Activated naive CD8-positive, alpha-beta T cell treated with anti-CD3 and anti-CD28 coated beads for 36 hours (primary cell): ENCODE results near the gene WNT4. TPM values are rescaled to one million over a fixed set of nuclear protein-coding genes. Genes with fewer than 3 reads are reported as not detected.

Experiments
- DNase-seq: peaks from one replicate; pipeline ENCODE4 v3.0.0; 2021
- H3K27ac Mint-ChIP-seq: one replicate; pipeline ENCODE4 v1.8.0; 2022; ENCODE audit warnings: mild to moderate bottlenecking, moderate library complexity, mixed read lengths
- H3K27me3 Mint-ChIP-seq: one replicate; pipeline ENCODE4 v1.8.0; 2022; ENCODE audit warnings: mild to moderate bottlenecking, mixed read lengths
- H3K36me3 Mint-ChIP-seq: one replicate; pipeline ENCODE4 v1.8.0; 2021; ENCODE audit warnings: mild to moderate bottlenecking, mixed read lengths
- H3K4me1 Mint-ChIP-seq: one replicate; pipeline ENCODE4 v1.8.0; 2021; ENCODE audit warnings: mixed read lengths
- H3K4me3 Mint-ChIP-seq: one replicate; pipeline ENCODE4 v1.8.0; 2022; ENCODE audit warnings: mild to moderate bottlenecking, moderate library complexity, mixed read lengths
- H3K9me3 Mint-ChIP-seq: one replicate; pipeline ENCODE4 v1.8.0; 2022; ENCODE audit warnings: mixed read lengths
- total RNA-seq, 2 experiments: library from RNA; stranded (reverse); gene quantifications; one replicate each; pipeline ENCODE4 v1.2.3, GENCODE V29; 2021

Gene WNT4
- total RNA-seq, 2 experiments from 2014 or later: not detected

DNA sequence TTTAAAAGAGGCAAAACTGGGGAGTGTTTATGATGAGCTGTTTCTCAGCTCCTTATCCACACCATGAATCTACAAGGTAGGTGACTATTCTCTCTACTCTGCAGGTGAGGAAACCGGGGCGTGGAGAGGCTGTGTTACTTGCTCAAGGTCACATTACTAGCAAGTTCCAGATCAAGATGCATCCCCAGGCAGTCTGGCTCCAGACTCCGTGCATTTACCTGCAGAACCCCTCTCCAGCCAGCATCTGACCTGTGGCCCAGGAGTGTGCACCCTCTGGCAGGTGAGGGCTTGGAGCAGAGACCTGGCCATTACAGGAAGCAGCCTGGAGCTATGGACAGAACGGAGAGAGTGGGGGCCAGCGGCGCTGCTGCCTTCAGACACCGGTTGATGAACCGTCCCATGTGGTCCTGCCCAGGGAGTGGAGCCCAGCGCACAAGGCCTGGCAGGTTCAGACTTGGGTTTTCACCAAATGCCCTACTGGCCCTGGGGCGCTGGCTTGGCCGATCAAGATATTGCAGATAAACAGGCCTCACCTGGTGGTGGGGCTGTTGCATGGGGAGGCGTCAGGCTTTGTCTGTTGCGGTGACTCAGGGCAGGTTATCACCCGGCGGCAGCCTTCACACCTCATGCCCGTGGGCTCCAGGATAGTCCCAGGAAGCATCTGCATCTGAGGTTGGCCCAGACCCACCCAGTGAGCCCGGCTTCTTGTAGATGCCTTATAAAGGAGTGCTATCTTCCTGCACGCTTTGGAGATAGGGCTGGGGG, 29.2 kb upstream of the WNT4 start:
- Mint-ChIP-seq H3K4me1 (peaks cover 12% of the 10 kb centered on the region), H3K9me3 (no peaks in the 10 kb centered on the region), H3K36me3 (no peaks in the 10 kb centered on the region), H3K27ac (no peak overlapping the region), H3K4me3 (no peak overlapping the region), H3K27me3 (peaks cover 12% of the 10 kb centered on the region)
- no peak for DNase-seq

DNA sequence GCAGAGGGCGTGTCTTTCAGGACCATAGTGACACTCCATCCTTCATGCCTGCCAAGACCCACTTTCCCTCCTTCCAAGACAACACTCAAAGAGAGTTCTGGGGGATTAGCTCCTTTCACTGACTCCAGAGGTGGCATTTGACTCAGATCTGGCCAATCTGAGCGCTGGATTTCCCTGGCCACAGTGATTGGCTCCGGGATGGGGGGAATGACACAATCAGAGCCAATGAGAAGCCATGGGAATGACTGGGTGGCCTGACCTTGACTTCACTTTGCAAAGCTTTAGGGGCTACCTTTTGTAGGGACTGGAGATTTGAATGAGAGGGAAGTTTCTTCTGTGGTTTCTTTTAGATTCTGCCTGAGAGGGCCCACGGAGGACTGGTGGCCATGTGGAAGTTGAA, 26.9 kb upstream of the WNT4 start:
- Mint-ChIP-seq H3K4me3 (no peak overlapping the region), H3K27ac (no peak overlapping the region), H3K9me3 (no peaks in the 10 kb centered on the region), H3K4me1 (no peaks in the 10 kb centered on the region), H3K27me3 (peaks cover 9% of the 10 kb centered on the region), H3K36me3 (no peaks in the 10 kb centered on the region)
- DNase-seq: no peak

GRCh38 chr1:22168412-22168973, 25.6 kb upstream of the WNT4 start:
- Mint-ChIP-seq H3K36me3 (no peaks in the 10 kb centered on the region), H3K27me3 (peaks cover 6% of the 10 kb centered on the region), H3K4me3 (no peak overlapping the region), H3K4me1 (no peaks in the 10 kb centered on the region), H3K27ac (no peak overlapping the region), H3K9me3 (no peaks in the 10 kb centered on the region)
- DNase-seq: no peak

DNA sequence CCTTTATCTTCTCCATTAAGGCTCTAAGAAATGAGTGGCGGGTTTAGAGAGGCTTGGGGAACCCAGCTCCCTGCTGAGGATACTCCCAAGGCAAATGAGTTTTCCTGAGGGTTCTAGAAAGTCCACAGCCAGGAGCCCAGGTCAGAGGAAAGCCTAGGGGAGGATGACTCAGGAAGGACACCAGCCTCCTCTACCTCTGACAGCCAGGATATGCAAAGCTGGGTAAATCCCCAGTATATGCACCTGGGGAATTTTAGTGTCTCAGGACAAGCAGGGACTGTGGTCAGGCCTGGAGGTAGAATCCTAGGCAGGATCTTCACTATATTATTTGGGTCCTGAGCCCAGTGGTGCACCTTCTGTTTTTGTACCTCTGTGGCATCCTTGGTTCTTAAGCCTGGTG, 23.5 kb upstream of the WNT4 start:
- H3K27me3 Mint-ChIP-seq: peaks cover 6% of the 10 kb centered on the region
- H3K9me3 Mint-ChIP-seq: no peaks in the 10 kb centered on the region
- H3K36me3 Mint-ChIP-seq: no peaks in the 10 kb centered on the region
- no peak overlapping the region for H3K4me3 Mint-ChIP-seq
- no peak for DNase-seq
- no peak overlapping the region for H3K27ac Mint-ChIP-seq
- no peaks in the 10 kb centered on the region for H3K4me1 Mint-ChIP-seq

GRCh38 chr1:22164841-22165808, 22.2 kb upstream of the WNT4 start:
- no peak overlapping the region for H3K27ac Mint-ChIP-seq
- DNase-seq: no peak
- H3K4me1 Mint-ChIP-seq: no peaks in the 10 kb centered on the region
- no peak overlapping the region for H3K4me3 Mint-ChIP-seq
- H3K36me3 Mint-ChIP-seq: no peaks in the 10 kb centered on the region
- peaks cover 6% of the 10 kb centered on the region for H3K27me3 Mint-ChIP-seq
- no peaks in the 10 kb centered on the region for H3K9me3 Mint-ChIP-seq

- H3K27me3 Mint-ChIP-seq: peaks cover 1% of the 10 kb centered on the region
- H3K4me3 Mint-ChIP-seq: no peak overlapping the region
- no peak for DNase-seq
- no peaks in the 10 kb centered on the region for H3K4me1 Mint-ChIP-seq
- H3K36me3 Mint-ChIP-seq: no peaks in the 10 kb centered on the region
- no peaks in the 10 kb centered on the region for H3K9me3 Mint-ChIP-seq
- H3K27ac Mint-ChIP-seq: no peak overlapping the region
Observed at GRCh38 chr1:22163564-22163963, 20.7 kb upstream of the WNT4 start.

GRCh38 chr1:22163137-22163536, 20.2 kb upstream of the WNT4 start:
- Mint-ChIP-seq H3K4me1 (no peaks in the 10 kb centered on the region), H3K27me3 (no peaks in the 10 kb centered on the region), H3K27ac (no peak overlapping the region), H3K36me3 (no peaks in the 10 kb centered on the region), H3K9me3 (no peaks in the 10 kb centered on the region), H3K4me3 (no peak overlapping the region)
- DNase-seq: no peak

DNA sequence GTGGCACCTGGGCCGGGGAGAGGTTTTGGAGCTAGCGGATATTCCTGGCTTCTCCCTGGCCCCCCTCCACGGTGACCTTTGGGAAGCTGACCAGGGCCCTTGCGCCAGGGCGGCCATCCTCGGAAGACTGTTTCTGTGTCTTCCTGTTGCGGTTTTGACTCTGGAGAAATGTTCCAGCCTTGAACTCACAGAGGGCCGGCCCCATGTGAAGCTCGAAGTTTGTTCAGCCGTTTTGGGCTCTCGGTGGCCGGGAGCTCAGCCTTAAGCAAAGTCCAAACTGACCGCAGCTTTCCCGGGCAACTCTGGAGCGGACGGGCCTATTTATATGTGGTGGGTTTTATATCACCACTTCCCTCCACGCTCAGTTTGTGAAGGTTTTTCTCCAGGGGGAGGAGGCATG, 17.0 kb upstream of the WNT4 start:
- no peaks in the 10 kb centered on the region for H3K4me1 Mint-ChIP-seq
- H3K4me3 Mint-ChIP-seq: no peak overlapping the region
- H3K9me3 Mint-ChIP-seq: no peaks in the 10 kb centered on the region

GRCh38 chr1:22158654-22159053, 15.8 kb upstream of the WNT4 start:
- no peaks in the 10 kb centered on the region for H3K4me1 Mint-ChIP-seq
- DNase-seq: no peak
- H3K27me3 Mint-ChIP-seq: peaks cover 3% of the 10 kb centered on the region
- no peaks in the 10 kb centered on the region for H3K36me3 Mint-ChIP-seq
- H3K4me3 Mint-ChIP-seq: no peak overlapping the region
- H3K9me3 Mint-ChIP-seq: no peaks in the 10 kb centered on the region
- no peak overlapping the region for H3K27ac Mint-ChIP-seq

More for the DNA sequence above, 17.0 kb upstream of the WNT4 start:
- Mint-ChIP-seq H3K27me3 (no peaks in the 10 kb centered on the region), H3K27ac (no peak overlapping the region), H3K36me3 (no peaks in the 10 kb centered on the region)
- DNase-seq: no peak

- Mint-ChIP-seq H3K27ac (no peak overlapping the region), H3K4me3 (no peak overlapping the region), H3K36me3 (no peaks in the 10 kb centered on the region), H3K4me1 (no peaks in the 10 kb centered on the region), H3K9me3 (no peaks in the 10 kb centered on the region), H3K27me3 (peaks cover 9% of the 10 kb centered on the region)
- DNase-seq: no peak
Observed at GRCh38 chr1:22157359-22157966, 14.6 kb upstream of the WNT4 start.

DNA sequence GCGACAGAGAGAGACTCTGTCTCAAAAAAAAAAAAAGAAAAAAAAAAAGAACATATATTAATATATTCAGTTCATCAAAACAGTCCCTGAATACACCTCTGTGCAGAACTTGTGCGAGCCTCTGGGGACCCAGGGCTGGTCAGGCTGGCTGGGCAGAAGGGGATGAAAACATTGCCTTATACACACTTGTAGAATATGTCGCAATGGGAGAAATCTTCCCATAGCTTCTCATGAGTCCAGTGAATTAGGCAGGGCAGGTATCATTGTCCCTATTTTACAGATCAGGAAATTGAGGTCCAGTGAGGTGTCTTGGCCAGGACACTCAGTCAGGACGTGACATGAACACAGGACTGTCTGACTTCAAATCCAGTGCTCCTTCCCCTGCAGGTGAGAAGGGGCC, 12.6 kb upstream of the WNT4 start:
- no peaks in the 10 kb centered on the region for H3K4me1 Mint-ChIP-seq
- H3K9me3 Mint-ChIP-seq: no peaks in the 10 kb centered on the region
- H3K36me3 Mint-ChIP-seq: no peaks in the 10 kb centered on the region
- H3K27me3 Mint-ChIP-seq: peaks cover 15% of the 10 kb centered on the region
- H3K4me3 Mint-ChIP-seq: no peak overlapping the region
- DNase-seq: no peak
- H3K27ac Mint-ChIP-seq: no peak overlapping the region

DNA sequence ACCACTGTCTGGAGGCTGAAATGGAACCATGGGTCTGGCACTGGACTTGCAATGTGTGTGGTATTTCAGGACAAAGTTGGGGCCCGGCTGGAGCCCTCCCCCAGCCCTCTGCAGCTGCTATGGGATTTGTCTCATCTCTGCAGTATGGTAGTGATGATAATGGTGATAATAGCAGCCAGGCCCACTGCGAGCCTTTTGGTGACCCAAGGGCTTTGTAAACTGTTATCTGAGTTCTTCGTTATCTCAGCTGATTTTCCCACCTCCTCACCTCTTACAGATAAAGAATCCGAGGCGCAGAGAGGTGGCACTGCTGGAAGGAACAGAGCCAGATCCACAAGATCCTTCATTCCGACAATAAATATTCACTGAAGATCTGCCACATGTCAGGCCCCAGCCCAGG, 11.7 kb upstream of the WNT4 start:
- no peaks in the 10 kb centered on the region for H3K36me3 Mint-ChIP-seq

DNA sequence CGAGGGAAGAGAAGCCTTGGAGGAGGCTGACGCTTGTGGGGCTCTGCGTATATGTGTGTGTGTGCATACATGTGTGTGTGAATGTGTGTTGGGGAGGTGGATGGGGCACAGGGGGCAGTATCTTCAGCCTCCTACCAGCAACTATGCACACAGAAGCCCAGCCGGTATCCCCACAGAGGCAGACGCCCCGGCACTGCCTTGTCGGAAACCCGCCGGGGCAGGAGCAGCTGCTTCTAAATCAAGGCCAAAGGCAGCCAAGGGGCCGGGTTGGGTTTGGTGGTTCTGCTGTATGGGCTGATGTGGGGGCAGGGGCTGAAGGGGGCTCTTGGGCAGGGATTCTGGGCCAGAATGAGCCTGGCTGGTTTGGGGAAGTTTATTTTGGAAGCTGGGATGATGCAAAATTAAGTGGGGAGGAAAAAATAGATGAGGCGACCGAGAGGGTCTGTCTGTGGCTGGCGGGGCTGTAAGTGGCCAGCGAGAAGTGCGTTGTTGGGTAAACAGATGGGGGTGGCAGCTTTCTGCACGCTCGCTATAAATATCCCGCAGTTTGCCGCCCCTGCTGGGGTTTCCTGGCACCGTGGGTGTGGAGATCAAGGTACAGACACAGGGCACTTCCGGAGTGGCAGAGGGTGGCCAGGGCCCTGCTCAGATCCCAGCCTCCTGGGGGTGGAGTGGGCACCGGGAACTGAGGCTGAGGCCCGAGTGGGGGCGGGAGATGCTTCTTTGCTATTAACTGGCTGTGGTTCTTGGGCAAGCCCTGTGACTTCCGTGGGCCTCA, 11.0 kb upstream of the WNT4 start:
- DNase-seq: no peak
- H3K36me3 Mint-ChIP-seq: no peaks in the 10 kb centered on the region
- H3K27me3 Mint-ChIP-seq: peaks cover 30% of the 10 kb centered on the region
- no peak overlapping the region for H3K4me3 Mint-ChIP-seq
- H3K4me1 Mint-ChIP-seq: no peaks in the 10 kb centered on the region
- no peak overlapping the region for H3K27ac Mint-ChIP-seq
- no peaks in the 10 kb centered on the region for H3K9me3 Mint-ChIP-seq

More for the DNA sequence above, 11.7 kb upstream of the WNT4 start:
- Mint-ChIP-seq H3K9me3 (no peaks in the 10 kb centered on the region), H3K27me3 (peaks cover 23% of the 10 kb centered on the region), H3K4me1 (no peaks in the 10 kb centered on the region), H3K27ac (no peak overlapping the region), H3K4me3 (no peak overlapping the region)
- DNase-seq: no peak

DNA sequence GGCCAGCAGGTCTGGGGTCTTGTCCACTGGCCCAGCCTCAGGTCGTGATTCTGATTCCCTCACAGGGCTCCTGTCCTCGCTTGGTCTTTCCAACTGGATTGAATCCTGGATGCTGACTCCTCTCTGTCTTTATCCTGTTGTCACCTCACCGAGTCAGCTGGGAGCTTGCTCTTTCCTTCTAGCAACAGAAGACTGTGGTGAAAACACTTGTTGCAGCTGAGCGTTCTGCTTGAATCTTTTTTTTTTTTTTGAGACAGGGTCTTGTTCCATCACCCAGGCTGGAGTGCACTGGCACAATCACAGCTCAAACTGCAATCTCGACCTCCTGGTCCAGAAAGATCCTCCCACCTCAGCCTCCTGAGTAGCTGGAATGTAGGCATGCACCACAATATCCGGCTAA, 8.0 kb upstream of the WNT4 start:
- Mint-ChIP-seq H3K9me3 (no peaks in the 10 kb centered on the region), H3K27me3 (peaks cover 56% of the 10 kb centered on the region), H3K36me3 (no peaks in the 10 kb centered on the region), H3K4me1 (no peaks in the 10 kb centered on the region), H3K4me3 (no peak overlapping the region), H3K27ac (no peak overlapping the region)
- DNase-seq: no peak
